HG02759 (cell line): Measurements from ENCODE around the gene NUP188.

Experiments
- ATAC-seq: cut with Tn5 transposase; IDR thresholded peaks from one replicate; pipeline ENCODE4 v1.9.1; 2021; ENCODE audit warnings: mild to moderate bottlenecking, moderate library complexity; ENCODE audit not compliant: unreplicated experiment

The NUP188 gene, protein sequence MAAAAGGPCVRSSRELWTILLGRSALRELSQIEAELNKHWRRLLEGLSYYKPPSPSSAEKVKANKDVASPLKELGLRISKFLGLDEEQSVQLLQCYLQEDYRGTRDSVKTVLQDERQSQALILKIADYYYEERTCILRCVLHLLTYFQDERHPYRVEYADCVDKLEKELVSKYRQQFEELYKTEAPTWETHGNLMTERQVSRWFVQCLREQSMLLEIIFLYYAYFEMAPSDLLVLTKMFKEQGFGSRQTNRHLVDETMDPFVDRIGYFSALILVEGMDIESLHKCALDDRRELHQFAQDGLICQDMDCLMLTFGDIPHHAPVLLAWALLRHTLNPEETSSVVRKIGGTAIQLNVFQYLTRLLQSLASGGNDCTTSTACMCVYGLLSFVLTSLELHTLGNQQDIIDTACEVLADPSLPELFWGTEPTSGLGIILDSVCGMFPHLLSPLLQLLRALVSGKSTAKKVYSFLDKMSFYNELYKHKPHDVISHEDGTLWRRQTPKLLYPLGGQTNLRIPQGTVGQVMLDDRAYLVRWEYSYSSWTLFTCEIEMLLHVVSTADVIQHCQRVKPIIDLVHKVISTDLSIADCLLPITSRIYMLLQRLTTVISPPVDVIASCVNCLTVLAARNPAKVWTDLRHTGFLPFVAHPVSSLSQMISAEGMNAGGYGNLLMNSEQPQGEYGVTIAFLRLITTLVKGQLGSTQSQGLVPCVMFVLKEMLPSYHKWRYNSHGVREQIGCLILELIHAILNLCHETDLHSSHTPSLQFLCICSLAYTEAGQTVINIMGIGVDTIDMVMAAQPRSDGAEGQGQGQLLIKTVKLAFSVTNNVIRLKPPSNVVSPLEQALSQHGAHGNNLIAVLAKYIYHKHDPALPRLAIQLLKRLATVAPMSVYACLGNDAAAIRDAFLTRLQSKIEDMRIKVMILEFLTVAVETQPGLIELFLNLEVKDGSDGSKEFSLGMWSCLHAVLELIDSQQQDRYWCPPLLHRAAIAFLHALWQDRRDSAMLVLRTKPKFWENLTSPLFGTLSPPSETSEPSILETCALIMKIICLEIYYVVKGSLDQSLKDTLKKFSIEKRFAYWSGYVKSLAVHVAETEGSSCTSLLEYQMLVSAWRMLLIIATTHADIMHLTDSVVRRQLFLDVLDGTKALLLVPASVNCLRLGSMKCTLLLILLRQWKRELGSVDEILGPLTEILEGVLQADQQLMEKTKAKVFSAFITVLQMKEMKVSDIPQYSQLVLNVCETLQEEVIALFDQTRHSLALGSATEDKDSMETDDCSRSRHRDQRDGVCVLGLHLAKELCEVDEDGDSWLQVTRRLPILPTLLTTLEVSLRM (N-terminal part only)

DNA sequence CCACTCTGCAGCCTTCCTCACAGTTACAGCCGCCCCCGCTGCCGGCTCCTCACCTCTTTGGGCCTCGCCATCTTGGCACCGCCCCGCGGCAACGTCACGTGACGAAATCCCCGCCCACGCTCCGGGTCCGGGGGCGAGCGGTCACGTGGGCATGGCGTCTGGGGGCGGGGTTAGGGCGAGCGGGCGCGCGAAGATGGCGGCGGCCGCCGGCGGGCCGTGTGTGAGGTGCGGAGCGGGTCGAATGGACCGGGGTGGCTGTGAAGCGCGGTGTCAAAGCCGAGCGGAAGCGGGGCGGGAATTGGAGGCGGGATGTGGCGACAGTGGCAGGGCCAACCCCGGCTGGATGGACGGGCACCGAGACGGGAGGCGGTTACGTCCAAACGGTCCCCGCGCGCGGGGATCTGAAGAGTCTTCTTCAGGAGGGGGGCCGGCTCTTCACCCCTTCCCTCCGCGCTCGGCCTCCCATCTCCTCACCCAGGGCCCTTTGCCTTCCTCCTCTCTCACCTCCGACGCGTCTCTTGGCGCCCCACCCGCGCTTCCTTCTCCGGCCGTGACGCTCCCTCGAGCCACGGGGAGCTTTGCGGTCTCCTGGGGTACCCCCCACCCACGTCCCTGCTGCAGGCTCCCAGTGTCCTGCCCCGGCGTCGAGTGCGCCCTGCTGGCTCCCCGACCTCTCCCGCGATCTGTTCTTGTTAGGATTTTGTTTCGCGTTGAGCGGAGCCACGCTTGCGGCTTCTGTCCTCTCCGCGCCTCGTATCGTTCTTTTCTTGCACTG lies at the start of gene NUP188, which contains the start of gene DOLK:
NUP188 (plus strand) TSS at position 173 of the 775 bp plus-strand sequence; CDS start at position 194, 21 bp downstream.
DOLK (minus strand) TSS at position 77 of the 775 bp plus-strand sequence. CDS start 300 bp downstream, outside the sequence.
- ATAC-seq = peak; percentile 82

DNA sequence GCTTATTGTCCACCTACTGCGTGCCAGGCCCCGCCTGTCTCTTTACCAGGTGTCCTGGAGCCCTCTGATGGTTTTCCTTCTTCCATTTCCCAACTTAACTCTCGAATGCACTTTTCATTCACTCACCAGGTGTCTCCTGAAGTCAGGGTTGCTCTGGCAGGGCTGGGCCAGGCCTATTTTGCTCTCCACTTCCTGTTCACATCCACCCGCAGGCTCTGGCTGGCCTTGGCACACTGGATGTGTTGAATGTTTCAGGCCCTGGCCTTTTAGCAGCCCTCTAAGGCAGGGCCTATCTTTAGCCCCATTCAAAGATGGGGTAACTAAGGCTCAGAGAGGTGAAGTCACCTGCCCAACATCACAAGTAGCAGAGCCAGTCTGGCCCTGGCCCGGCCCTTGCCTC lies 49.1 kb upstream of the NUP188 start:
- ATAC-seq = no peak

DNA sequence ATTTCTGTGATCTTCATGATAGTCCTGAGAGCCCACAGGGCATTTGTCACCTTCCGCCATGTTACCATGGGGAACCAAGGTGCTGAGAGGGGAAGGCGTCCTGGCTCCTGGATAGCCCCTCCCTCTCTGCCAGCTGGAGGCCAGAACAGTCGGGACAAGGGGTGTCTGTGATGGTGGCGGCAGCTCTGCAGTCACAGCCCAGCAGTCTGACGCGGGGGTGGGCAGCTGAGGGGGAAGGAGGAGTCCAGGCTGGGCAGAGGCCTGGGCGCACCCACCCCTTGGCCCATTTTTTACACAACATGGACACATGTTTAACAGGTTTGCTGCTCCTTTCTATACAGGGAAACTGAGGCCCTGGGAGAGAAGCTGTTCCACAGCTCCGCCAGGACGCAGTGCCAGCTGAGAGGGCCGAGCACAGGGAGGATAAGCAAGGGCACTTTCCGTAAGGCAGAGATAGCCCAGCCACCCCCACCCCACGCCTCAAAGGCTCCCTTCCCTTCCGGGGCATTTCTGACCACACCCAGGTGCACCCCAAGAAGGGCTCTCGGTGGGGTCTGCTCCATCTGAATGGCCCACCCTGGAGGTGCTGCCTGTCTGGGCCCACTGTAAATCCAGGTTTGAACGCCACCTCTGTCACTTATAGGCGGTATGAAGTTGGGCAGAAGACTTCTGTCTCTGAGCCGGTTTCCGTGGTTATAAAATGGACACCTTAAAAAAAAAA lies 48.5 kb upstream of the NUP188 start:
- ATAC-seq = no peak

DNA sequence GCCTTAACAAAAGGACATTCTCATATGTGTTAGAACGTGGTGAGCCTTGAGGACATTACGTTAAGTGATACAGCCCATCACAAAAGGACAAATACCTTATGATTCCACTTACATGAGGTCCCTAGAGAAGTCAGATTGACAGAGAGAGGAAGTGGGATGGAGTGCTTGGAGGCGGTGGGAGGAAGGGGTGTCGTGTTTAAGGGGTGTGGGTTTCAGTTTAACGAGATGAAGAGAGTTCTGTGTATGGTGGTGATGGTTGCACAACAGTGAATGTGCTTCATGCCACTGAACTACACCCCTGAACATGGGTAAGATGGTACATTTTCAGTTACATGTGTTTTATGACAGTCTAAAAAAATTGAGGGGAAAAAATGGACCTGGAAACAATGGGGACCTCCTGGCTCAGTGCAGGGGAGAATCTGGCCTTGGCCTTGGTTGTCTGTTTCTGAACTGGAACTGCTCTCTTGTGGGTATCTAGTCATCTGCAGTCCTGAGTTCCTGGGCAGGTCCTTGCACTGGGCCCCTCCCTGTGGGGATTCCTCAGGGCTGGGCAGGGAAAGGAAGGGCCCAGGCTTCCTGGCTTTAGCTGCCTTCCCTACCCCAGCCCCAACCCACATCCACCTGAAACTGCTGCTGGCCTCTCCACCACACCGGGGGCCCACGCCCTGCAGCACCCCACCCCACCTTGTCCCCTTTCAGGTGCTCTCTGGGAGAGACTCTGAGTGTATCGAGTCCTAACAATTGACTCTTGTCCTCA lies 47.8 kb upstream of the NUP188 start:
- no peak for ATAC-seq

DNA sequence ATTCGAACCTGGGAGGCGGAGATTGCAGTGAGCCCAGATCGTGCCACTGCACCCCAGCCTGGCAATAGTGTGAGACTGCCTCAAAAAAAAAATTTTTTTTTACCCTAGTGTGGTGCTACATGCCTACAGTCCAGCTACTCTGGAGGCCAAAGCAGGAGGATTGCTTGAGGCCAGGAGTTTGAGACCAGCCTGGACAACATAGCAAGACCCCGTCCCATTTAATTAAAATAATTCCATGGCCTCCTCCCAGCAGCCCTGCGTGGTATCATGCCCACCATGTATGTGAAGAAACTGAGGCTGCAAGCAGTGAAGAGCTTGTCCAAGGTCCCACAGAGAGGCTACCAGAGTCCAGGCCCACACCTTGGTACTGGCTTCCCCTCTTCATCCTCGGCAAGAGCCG lies 46.1 kb upstream of the NUP188 start:
- no peak for ATAC-seq

DNA sequence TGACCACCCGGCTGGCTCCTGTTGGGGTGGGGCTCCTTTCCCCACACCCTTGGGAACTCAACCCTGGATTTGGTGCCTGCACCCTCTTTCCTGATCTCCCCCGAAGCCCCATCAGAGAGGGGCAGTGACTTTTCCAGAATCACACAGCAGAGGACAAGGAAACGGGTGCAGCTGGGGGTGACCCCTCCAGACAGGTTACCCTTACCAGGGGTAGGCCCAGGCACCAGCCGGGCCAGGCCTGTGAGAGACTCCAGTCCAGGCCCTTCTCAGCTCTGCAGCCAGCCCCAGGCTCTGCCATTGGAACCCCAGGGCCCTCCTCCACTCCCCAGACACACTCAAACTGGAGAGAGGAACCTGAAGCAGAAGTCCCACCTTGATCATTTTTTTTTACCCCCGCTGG lies 45.7 kb upstream of the NUP188 start:
- ATAC-seq = peak; percentile 8

DNA sequence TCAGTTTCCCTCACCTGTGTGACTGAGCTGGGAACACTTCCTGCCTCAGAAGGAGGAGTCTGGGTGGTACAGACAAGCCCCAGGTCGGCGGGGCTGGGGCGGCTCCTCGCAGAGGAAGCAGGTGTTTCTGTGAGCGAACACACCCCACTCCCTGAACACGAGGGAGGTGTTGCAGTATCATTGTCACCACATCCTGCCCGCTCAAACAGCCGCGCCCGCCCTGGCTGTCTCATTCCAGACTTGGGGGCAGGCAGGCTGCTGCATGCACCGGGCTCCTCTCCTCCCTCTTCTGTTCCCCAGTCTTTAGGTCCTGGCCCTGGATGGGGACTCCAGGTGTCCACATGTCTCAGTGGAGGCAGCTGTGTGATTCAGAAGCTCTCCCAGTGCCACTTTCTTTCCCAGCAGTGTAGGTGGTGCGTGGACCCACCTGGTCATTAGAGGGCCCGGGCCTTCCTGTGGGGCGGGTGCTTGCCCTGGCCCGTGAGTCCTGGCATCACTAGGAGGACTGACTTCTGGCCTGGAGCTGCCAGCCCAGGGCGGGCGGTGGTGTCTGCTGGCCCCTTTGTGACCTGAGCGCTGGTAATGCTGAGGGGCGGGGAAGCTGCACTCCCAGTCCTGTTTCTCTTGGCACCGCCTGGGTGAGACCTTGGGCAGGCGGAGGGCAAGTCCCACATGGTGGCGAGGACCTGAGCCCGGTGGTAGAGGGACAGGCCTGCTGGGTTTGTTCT lies 45.0 kb upstream of the NUP188 start:
- peak; percentile 87 for ATAC-seq

DNA sequence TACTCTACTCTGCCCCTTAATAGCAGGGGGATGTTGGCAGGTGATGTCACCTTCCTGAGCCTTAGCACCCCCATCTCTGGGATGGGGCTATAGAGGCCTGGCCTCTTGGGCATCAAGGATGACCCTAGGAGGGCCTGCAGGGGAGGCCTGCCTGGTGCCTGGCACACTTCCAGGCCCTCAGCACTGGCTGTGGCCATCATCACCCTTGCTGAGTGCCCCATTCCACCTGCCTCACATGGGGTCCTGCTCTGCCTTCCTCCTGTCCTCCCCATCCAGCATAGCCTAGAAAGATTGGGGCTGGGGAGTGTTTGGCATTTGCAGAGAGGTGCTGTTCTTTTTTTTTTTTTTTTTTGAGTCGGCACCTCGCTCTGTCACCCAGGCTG lies 44.4 kb upstream of the NUP188 start:
- no peak for ATAC-seq

DNA sequence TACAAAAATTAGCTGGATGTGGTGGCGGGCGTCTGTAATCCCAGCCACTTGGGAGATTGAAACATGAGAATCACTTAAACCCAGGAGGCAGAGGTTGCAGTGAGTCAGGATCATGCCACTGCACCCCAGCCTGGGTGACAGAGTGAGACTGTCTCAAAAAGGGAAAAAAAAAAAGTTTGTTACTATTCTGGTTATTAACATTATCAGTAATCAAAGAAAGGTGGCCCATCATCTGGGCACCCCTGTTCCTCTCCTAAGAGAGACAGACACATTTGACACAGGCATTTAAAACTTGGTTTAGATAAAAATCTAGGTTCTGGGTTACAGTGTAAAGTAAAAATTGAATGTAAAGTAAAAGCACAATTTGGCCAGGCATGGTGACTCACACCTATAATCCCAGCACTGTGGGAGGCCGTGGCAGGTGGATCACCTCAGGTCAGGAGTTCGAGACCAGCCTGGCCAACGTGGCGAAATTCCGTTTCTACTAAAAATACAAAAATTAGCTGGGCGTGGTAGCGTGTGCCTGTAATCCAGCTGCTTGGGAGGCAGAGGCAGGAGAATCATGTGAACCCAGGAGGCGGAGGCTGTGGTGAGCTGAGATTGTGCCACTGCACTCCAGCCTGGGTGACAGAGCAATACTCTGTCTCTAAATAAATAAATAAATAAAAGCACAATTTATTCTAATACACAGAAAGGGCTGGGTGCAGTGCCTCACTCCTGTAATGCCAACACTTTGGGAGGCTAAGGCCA lies 43.5 kb upstream of the NUP188 start:
- ATAC-seq = no peak

DNA sequence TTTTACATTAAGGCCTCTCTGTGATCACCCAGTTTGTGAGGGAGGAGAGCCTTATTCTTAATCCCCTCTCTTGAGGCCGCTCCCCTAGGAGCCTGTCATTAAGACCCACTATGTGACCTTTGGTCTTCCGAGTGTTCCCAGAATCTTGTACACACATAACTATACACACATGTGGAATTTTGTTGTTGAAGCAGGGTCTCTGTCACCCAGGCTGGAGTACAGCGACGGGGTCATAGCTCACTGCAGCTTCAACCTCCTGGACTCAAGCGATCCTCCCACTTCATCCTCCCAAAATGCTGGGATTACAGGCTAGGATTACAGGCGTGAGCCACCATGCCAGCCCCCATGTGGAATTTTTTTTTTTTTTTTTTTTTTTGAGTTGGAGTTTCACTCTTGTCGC lies 41.5 kb upstream of the NUP188 start:
- ATAC-seq = no peak

DNA sequence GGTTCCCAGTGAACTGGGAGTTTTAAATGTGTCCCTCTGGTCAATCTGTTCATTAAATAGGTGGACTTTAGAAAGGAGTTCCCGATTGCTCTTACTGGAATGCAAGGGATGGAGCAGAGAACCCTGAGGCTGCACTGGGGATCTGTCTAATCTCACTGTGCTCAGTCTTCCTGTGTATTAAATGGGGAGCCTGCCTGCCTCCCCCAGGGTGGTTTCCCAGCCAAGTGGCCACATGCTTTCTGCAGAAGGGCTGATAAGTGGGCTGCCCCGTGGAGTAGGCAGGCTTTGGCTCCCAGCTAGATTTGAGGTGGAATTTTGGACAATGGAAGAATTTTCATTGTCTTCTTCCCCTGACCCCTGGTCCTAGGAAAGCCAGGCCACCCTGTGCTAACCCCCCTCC lies 40.8 kb upstream of the NUP188 start:
- ATAC-seq = no peak

DNA sequence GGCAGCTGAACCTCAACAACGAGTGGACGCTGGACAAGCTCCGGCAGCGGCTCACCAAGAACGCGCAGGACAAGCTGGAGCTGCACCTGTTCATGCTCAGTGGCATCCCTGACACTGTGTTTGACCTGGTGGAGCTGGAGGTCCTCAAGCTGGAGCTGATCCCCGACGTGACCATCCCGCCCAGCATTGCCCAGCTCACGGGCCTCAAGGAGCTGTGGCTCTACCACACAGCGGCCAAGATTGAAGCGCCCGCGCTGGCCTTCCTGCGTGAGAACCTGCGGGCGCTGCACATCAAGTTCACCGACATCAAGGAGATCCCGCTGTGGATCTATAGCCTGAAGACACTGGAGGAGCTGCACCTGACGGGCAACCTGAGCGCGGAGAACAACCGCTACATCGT lies 39.1 kb upstream of the NUP188 start:
- ATAC-seq = no peak

DNA sequence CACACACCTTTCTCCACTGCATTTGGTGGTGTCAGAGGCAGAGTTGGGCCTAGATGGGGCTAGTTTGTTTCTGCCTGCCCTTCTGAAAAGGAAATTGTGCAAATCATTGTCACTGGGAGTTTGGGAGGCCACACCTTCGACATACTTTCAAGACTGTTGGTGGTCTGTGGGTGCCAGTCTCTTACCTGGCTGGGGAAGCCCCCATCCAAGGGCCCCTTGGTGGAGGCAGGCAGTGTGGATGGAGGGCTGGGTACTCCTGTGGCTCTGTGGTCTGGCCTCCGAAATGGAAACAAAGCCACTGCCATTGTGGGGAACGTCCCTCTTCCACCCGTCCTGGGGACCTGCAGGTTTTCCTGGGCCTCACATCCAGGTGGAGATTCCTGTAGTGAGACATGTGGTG lies 37.6 kb upstream of the NUP188 start:
- no peak for ATAC-seq

DNA sequence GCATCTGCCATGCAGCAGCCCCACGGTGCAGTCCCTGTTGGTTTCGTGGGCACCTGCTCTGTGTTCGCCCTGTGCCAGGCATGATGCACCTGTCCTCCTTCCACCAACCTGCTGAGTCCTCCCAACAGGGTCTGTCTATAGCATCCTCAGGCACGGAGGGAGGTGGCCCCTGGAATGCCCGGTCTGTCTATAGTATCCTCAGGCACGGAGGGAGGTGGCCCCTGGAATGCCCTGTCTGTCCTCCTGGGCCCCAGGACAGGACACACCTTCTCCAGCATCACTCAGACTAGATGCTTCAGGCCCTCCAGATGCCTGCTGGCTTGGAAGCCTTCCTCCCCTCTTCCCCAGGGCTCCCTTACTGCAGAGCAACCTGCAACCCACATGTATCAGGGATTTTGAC lies 36.6 kb upstream of the NUP188 start:
- no peak for ATAC-seq

DNA sequence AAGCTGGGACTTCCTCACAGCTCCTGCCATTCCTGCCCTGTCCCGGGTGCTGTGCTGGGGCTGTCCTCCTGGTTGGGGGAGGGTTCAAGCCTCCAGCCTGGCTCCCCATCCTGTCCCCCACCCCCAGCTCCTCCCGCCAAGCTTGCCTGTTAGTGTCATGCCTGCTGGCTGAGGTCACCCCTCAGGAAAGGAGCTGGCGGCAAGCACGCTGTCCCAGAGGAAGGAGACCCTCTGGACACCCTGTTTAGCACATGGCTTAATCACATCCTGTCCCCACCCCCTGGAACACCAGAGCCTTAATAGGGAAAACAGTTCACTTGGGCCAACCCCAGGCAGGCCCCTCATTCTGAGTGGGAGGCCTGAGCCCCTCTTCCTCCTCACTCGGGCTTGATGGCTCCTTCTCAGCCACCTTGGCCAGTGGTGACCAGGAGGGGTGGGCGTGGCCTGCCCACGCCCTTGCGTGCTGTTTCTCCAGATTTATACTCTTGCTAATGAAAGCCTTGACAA lies 35.9 kb upstream of the NUP188 start:
- ATAC-seq = no peak

DNA sequence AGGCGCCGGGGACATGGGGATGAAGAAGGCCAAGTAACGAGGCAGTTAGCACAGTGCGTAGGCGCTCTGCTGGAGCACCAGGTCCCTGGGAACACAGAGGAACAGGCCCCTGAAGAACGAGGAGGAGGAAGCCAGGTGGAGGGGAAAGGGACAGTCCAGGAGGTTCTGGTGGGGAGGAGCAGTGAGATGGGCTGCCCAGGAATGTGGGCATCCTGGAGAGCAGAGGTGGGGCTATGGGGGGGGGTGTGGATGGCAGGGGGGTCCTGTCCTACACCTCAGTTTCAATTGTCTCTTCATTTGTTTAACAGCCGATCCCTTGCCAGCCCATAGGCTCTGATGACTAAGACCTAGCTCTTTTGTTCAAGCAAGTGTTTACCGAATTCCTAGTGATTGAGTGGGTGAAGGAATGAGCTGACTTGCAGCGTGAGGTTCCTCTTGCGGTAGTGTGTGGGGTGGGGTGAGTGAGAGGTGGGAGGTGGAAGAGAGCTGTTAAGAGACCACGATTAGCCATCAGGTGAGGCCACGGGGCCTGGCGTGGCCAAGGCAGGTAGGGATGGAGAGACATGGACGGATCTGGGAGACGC lies 35.1 kb upstream of the NUP188 start:
- ATAC-seq = no peak
